ENCODE data around the gene GNAI2. TPM values are rescaled to one million over a fixed set of nuclear protein-coding genes. Genes with fewer than 3 reads are reported as not detected.
"Not testable (repeated sequence)": the region's sequence is repeated elsewhere in the genome, so short reads cannot be mapped to it uniquely, and the experiment has no call there.

The GNAI2 gene
- total RNA-seq, 2 donors from 2014 or later = 283 to 392 TPM

GRCh38 chr3:50255251-50255615 is 19.2 kb downstream of the GNAI2 start:
- no peaks in the 10 kb centered on the region for H3K27me3 Mint-ChIP-seq
- ATAC-seq (replicated peaks) = no peak
- H3K9me3 Mint-ChIP-seq = no peaks in the 10 kb centered on the region
- H3K27ac Mint-ChIP-seq = peak overlapping the region; percentile 76
- peaks cover 90% of the 10 kb centered on the region for H3K36me3 Mint-ChIP-seq (ENCODE audit: low read depth)
- H3K4me3 Mint-ChIP-seq = no peak overlapping the region
- peaks cover 11% of the 10 kb centered on the region for H3K4me1 Mint-ChIP-seq

DNA sequence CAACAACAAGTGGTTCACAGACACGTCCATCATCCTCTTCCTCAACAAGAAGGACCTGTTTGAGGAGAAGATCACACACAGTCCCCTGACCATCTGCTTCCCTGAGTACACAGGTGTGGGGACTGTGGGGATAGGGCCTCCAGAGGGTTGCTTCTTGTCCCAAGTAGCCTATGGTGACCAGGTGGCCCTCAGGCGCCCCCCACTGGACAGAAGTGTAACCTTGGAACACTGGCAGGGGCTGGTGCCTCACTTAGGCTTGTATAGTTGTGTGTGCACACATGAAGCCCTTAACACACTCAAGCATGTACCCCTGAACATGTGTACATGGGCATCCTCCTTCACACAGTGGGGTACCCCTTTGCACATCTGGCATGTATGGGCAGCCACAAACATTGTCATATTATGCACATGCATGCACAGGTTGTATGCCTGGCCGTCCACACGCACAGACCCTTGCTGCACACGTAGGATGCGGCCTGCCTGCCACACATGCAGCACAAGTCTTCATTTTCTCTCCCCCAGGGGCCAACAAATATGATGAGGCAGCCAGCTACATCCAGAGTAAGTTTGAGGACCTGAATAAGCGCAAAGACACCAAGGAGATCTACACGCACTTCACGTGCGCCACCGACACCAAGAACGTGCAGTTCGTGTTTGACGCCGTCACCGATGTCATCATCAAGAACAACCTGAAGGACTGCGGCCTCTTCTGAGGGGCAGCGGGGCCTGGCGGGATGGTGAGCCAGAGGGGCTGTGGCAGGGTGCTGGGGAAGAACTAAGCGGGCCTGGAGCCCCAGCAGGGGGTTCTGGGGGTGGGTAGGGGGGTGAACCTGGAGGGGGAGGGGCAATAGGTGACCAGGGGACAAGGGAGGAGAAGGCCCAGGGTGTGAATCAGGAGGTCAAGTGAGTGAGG is 21.2 kb downstream of the GNAI2 start:
- peaks cover 75% of the 10 kb centered on the region for H3K36me3 Mint-ChIP-seq (ENCODE audit: low read depth)
- H3K4me1 Mint-ChIP-seq = no peaks in the 10 kb centered on the region
- H3K27ac Mint-ChIP-seq = peak overlapping the region; percentile 67
- no peak for ATAC-seq (replicated peaks)
- H3K4me3 Mint-ChIP-seq = no peak overlapping the region
- no peaks in the 10 kb centered on the region for H3K27me3 Mint-ChIP-seq
- no peaks in the 10 kb centered on the region for H3K9me3 Mint-ChIP-seq

DNA sequence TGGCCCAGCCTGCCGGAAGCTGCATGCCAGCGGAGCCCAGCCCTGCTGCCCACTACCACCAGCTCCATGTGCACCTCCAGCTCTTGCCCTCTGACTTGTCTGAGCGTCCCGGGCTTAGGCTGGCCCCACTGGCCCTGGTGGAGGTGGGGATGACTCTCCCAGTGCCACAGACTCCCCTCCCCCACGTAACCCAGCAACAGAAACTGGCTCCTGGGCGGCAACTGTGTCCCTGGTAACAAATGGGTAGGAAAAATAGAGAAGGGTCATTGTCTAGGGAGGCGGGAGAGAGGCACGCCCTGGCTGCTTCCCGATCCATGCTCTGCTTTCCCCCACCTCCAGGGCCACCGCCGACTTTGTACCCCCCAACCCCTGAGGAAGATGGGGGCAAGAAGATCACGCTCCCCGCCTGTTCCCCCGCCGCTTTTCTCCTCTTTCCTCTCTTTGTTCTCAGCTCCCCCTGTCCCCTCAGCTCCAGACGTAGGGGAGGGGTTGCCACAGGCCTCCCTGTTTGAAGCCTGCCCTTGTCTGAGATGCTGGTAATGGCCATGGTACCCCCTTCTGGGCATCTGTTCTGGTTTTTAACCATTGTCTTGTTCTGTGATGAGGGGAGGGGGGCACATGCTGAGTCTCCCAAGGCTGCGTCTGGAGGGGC is 22.2 kb downstream of the GNAI2 start:
- no peaks in the 10 kb centered on the region for H3K27me3 Mint-ChIP-seq
- no peaks in the 10 kb centered on the region for H3K9me3 Mint-ChIP-seq
- no peaks in the 10 kb centered on the region for H3K4me1 Mint-ChIP-seq
- H3K4me3 Mint-ChIP-seq = no peak overlapping the region
- H3K27ac Mint-ChIP-seq = peak overlapping the region; percentile 56
- no peak for ATAC-seq (replicated peaks)
- peaks cover 68% of the 10 kb centered on the region for H3K36me3 Mint-ChIP-seq (ENCODE audit: low read depth)

- H3K4me1 Mint-ChIP-seq = no peaks in the 10 kb centered on the region
- no peaks in the 10 kb centered on the region for H3K27me3 Mint-ChIP-seq
- no peak for ATAC-seq (replicated peaks)
- H3K4me3 Mint-ChIP-seq = peak overlapping the region; percentile 68
- H3K27ac Mint-ChIP-seq = peak overlapping the region; percentile 56
- H3K36me3 Mint-ChIP-seq (ENCODE audit: low read depth) = peaks cover 60% of the 10 kb centered on the region
- H3K9me3 Mint-ChIP-seq = no peaks in the 10 kb centered on the region
Observed at GRCh38 chr3:50258979-50259378, 23.0 kb downstream of the GNAI2 start.

DNA sequence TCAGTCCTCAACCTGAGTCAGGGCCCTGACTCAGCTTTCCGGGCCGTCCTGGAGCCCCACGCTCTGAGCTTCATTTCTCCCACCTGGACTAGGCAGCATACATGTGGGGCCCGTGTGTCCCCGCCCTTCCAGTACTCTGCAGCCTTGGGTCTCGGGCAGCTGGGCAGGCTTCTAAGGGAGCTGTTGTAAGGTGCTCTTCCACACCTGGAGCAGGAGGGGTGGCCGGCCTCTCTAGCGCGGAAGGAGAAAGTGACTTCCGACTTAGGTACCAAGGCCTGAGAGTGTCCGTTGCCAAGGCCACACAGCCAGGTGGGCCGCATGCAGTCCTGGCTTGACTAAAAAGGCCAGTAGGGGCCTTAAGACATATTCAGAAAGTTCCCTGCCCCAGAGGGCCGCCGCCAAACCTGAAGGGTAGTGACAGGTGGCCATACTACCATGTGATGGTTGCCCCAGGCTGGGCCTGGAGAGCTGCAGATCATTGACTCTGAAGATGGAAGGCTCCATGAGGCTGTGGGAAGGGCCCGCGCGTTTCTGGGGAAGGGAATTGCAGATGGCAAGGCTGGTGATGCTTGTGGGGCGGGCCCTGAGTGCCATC is 23.5 kb downstream of the GNAI2 start:
- Mint-ChIP-seq H3K4me3 (peak overlapping the region; percentile 68), H3K9me3 (no peaks in the 10 kb centered on the region), H3K36me3 (ENCODE audit: low read depth) (peaks cover 54% of the 10 kb centered on the region), H3K4me1 (no peaks in the 10 kb centered on the region), H3K27me3 (no peaks in the 10 kb centered on the region), H3K27ac (peak overlapping the region; percentile 63)
- peak; percentile 18 for ATAC-seq (replicated peaks)

DNA sequence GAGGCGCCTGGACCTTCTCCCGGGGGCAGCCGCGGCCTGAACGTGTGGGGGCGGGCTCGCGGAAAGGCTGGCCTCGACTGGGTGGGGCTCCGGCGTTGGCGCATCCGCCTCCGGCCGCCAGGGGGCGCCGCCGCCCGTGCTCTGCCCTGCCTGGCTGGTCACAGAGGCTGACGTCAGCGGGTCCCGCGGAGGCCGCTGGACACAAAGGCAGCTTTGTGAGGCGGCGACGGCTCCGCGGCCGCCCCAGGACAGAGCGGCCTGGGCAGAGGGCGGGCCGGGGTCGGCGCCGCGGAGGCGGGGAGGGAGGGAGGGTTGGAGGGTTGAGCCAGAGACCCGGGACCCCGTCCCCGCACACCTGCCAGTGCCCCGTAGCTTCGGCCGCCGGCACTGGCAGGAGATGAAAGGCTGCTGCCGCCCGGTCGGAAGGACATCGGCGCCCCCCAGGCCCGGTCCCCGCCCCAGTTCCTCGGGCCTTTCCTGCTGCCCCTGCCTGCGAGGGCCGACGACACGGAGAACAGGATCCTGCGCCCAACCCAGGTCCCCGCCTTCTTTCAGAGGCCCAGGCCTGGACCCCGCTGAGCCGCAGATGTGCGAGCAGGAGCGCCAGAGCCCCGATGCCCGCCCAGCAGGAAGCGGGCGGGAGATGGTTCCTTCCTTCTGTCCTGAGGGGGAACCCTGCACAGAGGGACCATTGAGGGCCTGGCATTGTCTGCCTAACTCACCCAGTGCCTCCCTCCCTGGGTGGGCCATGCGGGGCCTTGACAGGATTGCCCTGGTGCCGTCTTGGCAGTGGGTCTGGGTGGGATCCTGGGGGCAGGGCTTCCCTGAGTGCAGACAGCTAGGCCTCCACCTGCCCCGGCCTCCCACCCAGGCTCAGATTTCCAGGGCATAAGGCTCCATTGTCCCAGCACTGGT is 24.3 kb downstream of the GNAI2 start:
- peak; percentile 96 for ATAC-seq (replicated peaks)
- Mint-ChIP-seq H3K27me3 (no peaks in the 10 kb centered on the region), H3K36me3 (ENCODE audit: low read depth) (peaks cover 47% of the 10 kb centered on the region), H3K9me3 (no peaks in the 10 kb centered on the region), H3K27ac (peak overlapping the region; percentile 63), H3K4me1 (no peaks in the 10 kb centered on the region), H3K4me3 (peak overlapping the region; percentile 68)

GRCh38 chr3:50260942-50261441 is 25.0 kb downstream of the GNAI2 start:
- no peaks in the 10 kb centered on the region for H3K27me3 Mint-ChIP-seq
- H3K27ac Mint-ChIP-seq = no peak overlapping the region

DNA sequence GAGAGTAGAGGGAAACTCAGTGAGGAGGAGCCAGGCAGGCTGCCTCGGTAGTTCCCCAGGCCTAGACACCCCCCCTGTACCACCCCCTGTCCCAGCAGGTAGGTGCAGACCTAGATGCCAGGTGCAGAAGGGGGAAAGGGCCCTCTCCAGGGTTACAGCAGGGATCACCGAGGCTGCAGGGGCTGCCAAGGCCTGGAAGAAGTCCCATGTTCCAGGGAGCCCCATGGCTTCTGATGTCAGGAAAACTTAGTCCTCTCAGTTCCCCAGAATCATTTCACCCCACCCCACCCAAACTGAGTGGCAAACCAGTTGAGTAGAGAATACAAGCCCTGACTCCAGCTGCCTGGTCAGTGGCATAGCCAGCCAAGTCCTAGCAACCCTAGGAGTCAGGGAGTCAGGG is 25.5 kb downstream of the GNAI2 start:
- no peak for ATAC-seq (replicated peaks)
- Mint-ChIP-seq H3K9me3 (no peaks in the 10 kb centered on the region), H3K27me3 (no peaks in the 10 kb centered on the region), H3K27ac (no peak overlapping the region), H3K4me3 (no peak overlapping the region), H3K36me3 (ENCODE audit: low read depth) (peaks cover 35% of the 10 kb centered on the region), H3K4me1 (no peaks in the 10 kb centered on the region)

More at GRCh38 chr3:50260942-50261441, 25.0 kb downstream of the GNAI2 start:
- no peak for ATAC-seq (replicated peaks)
- H3K36me3 Mint-ChIP-seq (ENCODE audit: low read depth) = peaks cover 40% of the 10 kb centered on the region
- H3K4me1 Mint-ChIP-seq = no peaks in the 10 kb centered on the region
- H3K4me3 Mint-ChIP-seq = peak overlapping the region; percentile 68
- H3K9me3 Mint-ChIP-seq = no peaks in the 10 kb centered on the region

DNA sequence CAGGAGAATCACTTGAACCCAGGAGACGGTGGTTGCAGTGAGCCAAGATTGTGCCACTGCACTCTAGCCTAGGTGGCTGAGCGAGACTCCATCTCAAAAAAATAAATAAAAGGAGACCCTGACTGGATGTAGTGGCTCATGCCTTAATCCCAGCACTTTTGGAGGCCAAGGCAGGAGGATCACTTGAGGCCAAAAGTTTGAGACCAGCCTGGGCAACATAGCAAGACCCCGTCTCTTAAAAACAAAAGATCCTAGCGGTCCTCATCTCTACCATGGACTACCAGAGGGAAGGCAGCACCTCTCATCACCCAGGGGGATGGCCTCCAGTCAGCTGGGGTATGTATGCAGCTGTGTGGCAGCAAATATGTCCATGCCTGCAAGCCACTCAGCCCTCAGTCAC is 26.2 kb downstream of the GNAI2 start:
- not testable (repeated sequence) for H3K4me3 Mint-ChIP-seq, H3K9me3 Mint-ChIP-seq
- H3K36me3 Mint-ChIP-seq (ENCODE audit: low read depth) = peaks cover 28% of the 10 kb centered on the region

GRCh38 chr3:50262778-50263177 is 26.8 kb downstream of the GNAI2 start:
- no peaks in the 10 kb centered on the region for H3K9me3 Mint-ChIP-seq
- ATAC-seq (replicated peaks) = no peak
- H3K27me3 Mint-ChIP-seq = no peaks in the 10 kb centered on the region
- no peak overlapping the region for H3K27ac Mint-ChIP-seq
- peaks cover 22% of the 10 kb centered on the region for H3K36me3 Mint-ChIP-seq (ENCODE audit: low read depth)
- H3K4me3 Mint-ChIP-seq = no peak overlapping the region
- H3K4me1 Mint-ChIP-seq = no peaks in the 10 kb centered on the region

More for the DNA sequence above, 26.2 kb downstream of the GNAI2 start:
- ATAC-seq (replicated peaks); H3K27me3 Mint-ChIP-seq; H3K4me1 Mint-ChIP-seq; H3K27ac Mint-ChIP-seq: not testable (repeated sequence)

GRCh38 chr3:50263478-50264382 is 27.7 kb downstream of the GNAI2 start:
- no peak overlapping the region for H3K4me3 Mint-ChIP-seq
- peaks cover 12% of the 10 kb centered on the region for H3K36me3 Mint-ChIP-seq (ENCODE audit: low read depth)
- H3K27ac Mint-ChIP-seq = no peak overlapping the region
- H3K27me3 Mint-ChIP-seq = no peaks in the 10 kb centered on the region
- H3K9me3 Mint-ChIP-seq = no peaks in the 10 kb centered on the region
- ATAC-seq (replicated peaks) = no peak
- no peaks in the 10 kb centered on the region for H3K4me1 Mint-ChIP-seq

DNA sequence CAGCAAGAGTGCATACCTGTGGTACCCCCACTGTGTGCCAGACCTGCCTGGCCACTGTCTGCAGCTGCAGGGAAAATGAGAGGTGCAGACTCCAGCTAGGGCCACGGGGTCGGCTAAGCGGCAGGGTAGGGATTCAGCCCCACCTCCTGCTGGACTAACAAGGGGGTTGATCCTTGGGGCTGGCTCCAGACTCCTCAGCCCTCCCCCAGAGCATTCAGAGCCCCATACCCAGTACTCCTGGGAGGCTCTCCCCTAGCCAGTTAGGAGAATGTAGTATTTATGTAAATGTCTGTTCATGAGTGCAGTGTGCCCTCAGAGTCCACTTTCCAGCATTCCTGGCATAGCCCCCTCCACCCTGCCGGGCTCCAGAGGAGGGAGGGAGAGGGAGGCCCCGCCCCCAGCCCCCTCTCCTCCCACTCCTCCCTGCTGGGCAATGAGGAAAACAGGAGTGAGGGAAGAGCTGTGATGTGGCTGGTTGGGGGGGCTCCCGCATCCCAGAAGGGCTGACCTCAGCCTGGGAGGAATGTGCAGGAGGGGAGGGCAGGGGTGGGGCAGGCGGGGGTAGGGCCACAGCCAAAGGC is 28.5 kb downstream of the GNAI2 start:
- no peak overlapping the region for H3K27ac Mint-ChIP-seq
- no peaks in the 10 kb centered on the region for H3K4me1 Mint-ChIP-seq
- no peak for ATAC-seq (replicated peaks)
- no peak overlapping the region for H3K4me3 Mint-ChIP-seq
- H3K9me3 Mint-ChIP-seq = no peaks in the 10 kb centered on the region
- H3K36me3 Mint-ChIP-seq (ENCODE audit: low read depth) = peaks cover 5% of the 10 kb centered on the region
- H3K27me3 Mint-ChIP-seq = no peaks in the 10 kb centered on the region

GRCh38 chr3:50264964-50265485 is 29.0 kb downstream of the GNAI2 start:
- no peaks in the 10 kb centered on the region for H3K27me3 Mint-ChIP-seq
- H3K27ac Mint-ChIP-seq = no peak overlapping the region
- H3K9me3 Mint-ChIP-seq = no peaks in the 10 kb centered on the region
- no peak overlapping the region for H3K4me3 Mint-ChIP-seq
- no peak for ATAC-seq (replicated peaks)
- no peaks in the 10 kb centered on the region for H3K36me3 Mint-ChIP-seq (ENCODE audit: low read depth)
- H3K4me1 Mint-ChIP-seq = no peaks in the 10 kb centered on the region

All from activated T-helper 17 cell treated with anti-CD3 and anti-CD28 coated beads, Interleukin-2, amount 50 U/mL, for 72 hours (primary cell).